ENCODE measurements around the gene NHERF2.

NHERF2 gene

GRCh38 chr16:2045965-2046892 lies 19.5 kb downstream of the NHERF2 start:
- Histone ChIP-seq H3K4me1 (no peaks in the 10 kb centered on the region; the same call in 1 of the 2 replicates), H3K27me3 (no peaks in the 10 kb centered on the region), H3K4me3 (ENCODE audit: low read depth, low read length) (peak overlapping the region; percentile 91), H3K36me3 (peaks cover 21% of the 10 kb centered on the region), H3K9me3 (no peaks in the 10 kb centered on the region)
- no peak for DNase-seq
- TF ChIP-seq CTCF (IDR thresholded peaks at IDR 0.05; ENCODE audit: low read depth, low read length): no peak

- no peaks in the 10 kb centered on the region for H3K27me3 ChIP-seq
- no peak for TF ChIP-seq CTCF (IDR thresholded peaks at IDR 0.05; ENCODE audit: low read depth, low read length)
- DNase-seq: no peak
- H3K4me3 ChIP-seq (ENCODE audit: low read depth, low read length): peak overlapping the region; percentile 91
- H3K4me1 ChIP-seq: no peaks in the 10 kb centered on the region
- H3K36me3 ChIP-seq: peaks cover 26% of the 10 kb centered on the region
- H3K9me3 ChIP-seq: no peaks in the 10 kb centered on the region
Observed at GRCh38 chr16:2046893-2047329, 20.2 kb downstream of the NHERF2 start.

- H3K4me1 ChIP-seq: no peaks in the 10 kb centered on the region
- peak; percentile 98 for DNase-seq
- H3K4me3 ChIP-seq (ENCODE audit: low read depth, low read length): peak within 1 kb of the TSS; percentile 91
- no peaks in the 10 kb centered on the region for H3K9me3 ChIP-seq
- TF ChIP-seq CTCF (IDR thresholded peaks at IDR 0.05; ENCODE audit: low read depth, low read length): peak; percentile 26
- H3K36me3 ChIP-seq: peaks cover 27% of the 10 kb centered on the region
- H3K27me3 ChIP-seq: no peaks in the 10 kb centered on the region
Observed at GRCh38 chr16:2047330-2048115, 20.8 kb downstream of the NHERF2 start, which contains the start of the genes NTHL1 and TSC2. Gene NTHL1, minus strand, starts transcription at chr16:2047834. Its CDS starts 11 bp downstream, at chr16:2047823. Gene TSC2, plus strand, starts transcription at chr16:2047985. Its CDS starts 631 bp downstream, at chr16:2048616.

GRCh38 chr16:2048116-2048543 lies 21.4 kb downstream of the NHERF2 start:
- H3K36me3 ChIP-seq: peaks cover 26% of the 10 kb centered on the region

GRCh38 chr16:2053211-2053610 lies 26.5 kb downstream of the NHERF2 start:
- Histone ChIP-seq H3K36me3 (peaks cover 13% of the 10 kb centered on the region), H3K9me3 (no peaks in the 10 kb centered on the region)

More at GRCh38 chr16:2048116-2048543, 21.4 kb downstream of the NHERF2 start:
- TF ChIP-seq CTCF (IDR thresholded peaks at IDR 0.05; ENCODE audit: low read depth, low read length): no peak
- no peaks in the 10 kb centered on the region for H3K9me3 ChIP-seq
- peak overlapping the region; percentile 91 for H3K4me3 ChIP-seq (ENCODE audit: low read depth, low read length)
- H3K4me1 ChIP-seq: no peaks in the 10 kb centered on the region
- no peaks in the 10 kb centered on the region for H3K27me3 ChIP-seq
- no peak for DNase-seq

More at GRCh38 chr16:2053211-2053610, 26.5 kb downstream of the NHERF2 start:
- H3K27me3 ChIP-seq: no peaks in the 10 kb centered on the region
- no peaks in the 10 kb centered on the region for H3K4me1 ChIP-seq
- DNase-seq: no peak
- no peak for TF ChIP-seq CTCF (IDR thresholded peaks at IDR 0.05; ENCODE audit: low read depth, low read length)
- H3K4me3 ChIP-seq (ENCODE audit: low read depth, low read length): no peak overlapping the region
